Measurements from ENCODE around the gene CDC45. TPM values are rescaled to one million over a fixed set of nuclear protein-coding genes. Genes with fewer than 3 reads are reported as not detected.

The CDC45 gene, protein sequence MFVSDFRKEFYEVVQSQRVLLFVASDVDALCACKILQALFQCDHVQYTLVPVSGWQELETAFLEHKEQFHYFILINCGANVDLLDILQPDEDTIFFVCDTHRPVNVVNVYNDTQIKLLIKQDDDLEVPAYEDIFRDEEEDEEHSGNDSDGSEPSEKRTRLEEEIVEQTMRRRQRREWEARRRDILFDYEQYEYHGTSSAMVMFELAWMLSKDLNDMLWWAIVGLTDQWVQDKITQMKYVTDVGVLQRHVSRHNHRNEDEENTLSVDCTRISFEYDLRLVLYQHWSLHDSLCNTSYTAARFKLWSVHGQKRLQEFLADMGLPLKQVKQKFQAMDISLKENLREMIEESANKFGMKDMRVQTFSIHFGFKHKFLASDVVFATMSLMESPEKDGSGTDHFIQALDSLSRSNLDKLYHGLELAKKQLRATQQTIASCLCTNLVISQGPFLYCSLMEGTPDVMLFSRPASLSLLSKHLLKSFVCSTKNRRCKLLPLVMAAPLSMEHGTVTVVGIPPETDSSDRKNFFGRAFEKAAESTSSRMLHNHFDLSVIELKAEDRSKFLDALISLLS
- total RNA-seq = 1 to 10 TPM; 1.5 to 7.3 (median 4.5) TPM
- 1 to 10 TPM; 5.1 to 6.7 (median 5.6) TPM for polyA plus RNA-seq
- long read RNA-seq, donor 1, partial matches to known transcripts = 0 of 9 reads
- long read RNA-seq, donor 1, other reads (novel, unspliced or antisense) = 7 of 9 reads
- long read RNA-seq, donor 2, partial matches to known transcripts = 0 of 4 reads
- long read RNA-seq, donor 2, other reads (novel, unspliced or antisense) = 0 of 4 reads

DNA sequence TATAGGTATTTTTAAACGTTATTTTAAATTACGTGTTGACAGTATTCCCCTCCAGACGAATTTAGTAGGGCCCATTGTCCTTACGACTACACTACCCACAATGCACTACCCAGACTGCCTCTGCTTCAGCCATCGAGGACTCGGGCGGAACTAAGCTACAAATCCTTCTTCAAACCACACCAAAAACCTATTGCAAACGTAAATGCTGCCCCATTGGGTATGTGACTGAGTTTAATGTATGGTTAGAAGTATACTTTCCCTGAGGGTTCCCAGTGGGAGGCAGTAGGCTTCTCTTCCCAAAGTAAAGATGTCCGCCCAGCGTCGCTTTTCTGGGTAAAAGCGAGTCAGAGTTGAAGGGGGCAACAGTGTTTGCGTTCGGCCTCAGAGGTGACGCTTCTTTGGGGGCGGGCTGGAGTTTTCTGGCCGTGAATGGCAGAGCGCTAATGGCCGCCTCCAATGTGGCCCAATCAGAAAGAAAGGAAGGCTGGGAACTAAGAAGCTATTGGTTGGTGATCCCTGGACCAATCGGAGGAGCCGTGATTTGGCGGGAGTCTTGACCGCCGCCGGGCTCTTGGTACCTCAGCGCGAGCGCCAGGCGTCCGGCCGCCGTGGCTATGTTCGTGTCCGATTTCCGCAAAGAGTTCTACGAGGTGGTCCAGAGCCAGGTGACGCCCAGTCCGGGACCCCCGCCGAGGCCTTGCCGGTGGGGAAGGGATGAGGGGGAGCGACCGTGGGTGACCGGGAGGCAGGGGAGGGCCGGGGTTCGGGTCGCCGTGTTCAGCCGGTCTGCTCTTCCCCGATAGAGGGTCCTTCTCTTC lies at the start of gene CDC45:
TSS of gene CDC45 (plus strand) at position 566 of the 818 bp plus-strand sequence. CDS start at position 615, 49 bp downstream.
- peaks cover 0 to 32% (median 8%) of the 10 kb centered on the region in 6 donors for H3K36me3 ChIP-seq
- peak; percentile 16 to 49 (median 28) for TF ChIP-seq POLR2AphosphoS5 (IDR thresholded peaks at IDR 0.05)
- peak in 1 of 3 donors; percentile 13 for TF ChIP-seq POLR2A (IDR thresholded peaks at IDR 0.05)
- TF ChIP-seq, protein P1, sequence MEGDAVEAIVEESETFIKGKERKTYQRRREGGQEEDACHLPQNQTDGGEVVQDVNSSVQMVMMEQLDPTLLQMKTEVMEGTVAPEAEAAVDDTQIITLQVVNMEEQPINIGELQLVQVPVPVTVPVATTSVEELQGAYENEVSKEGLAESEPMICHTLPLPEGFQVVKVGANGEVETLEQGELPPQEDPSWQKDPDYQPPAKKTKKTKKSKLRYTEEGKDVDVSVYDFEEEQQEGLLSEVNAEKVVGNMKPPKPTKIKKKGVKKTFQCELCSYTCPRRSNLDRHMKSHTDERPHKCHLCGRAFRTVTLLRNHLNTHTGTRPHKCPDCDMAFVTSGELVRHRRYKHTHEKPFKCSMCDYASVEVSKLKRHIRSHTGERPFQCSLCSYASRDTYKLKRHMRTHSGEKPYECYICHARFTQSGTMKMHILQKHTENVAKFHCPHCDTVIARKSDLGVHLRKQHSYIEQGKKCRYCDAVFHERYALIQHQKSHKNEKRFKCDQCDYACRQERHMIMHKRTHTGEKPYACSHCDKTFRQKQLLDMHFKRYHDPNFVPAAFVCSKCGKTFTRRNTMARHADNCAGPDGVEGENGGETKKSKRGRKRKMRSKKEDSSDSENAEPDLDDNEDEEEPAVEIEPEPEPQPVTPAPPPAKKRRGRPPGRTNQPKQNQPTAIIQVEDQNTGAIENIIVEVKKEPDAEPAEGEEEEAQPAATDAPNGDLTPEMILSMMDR (IDR thresholded peaks at IDR 0.05 in 8 of 11, conservative IDR thresholded peaks at IDR 0.05 in 3 of 11) = peak in 2 of 11 experiments; percentile 10 to 32

DNA sequence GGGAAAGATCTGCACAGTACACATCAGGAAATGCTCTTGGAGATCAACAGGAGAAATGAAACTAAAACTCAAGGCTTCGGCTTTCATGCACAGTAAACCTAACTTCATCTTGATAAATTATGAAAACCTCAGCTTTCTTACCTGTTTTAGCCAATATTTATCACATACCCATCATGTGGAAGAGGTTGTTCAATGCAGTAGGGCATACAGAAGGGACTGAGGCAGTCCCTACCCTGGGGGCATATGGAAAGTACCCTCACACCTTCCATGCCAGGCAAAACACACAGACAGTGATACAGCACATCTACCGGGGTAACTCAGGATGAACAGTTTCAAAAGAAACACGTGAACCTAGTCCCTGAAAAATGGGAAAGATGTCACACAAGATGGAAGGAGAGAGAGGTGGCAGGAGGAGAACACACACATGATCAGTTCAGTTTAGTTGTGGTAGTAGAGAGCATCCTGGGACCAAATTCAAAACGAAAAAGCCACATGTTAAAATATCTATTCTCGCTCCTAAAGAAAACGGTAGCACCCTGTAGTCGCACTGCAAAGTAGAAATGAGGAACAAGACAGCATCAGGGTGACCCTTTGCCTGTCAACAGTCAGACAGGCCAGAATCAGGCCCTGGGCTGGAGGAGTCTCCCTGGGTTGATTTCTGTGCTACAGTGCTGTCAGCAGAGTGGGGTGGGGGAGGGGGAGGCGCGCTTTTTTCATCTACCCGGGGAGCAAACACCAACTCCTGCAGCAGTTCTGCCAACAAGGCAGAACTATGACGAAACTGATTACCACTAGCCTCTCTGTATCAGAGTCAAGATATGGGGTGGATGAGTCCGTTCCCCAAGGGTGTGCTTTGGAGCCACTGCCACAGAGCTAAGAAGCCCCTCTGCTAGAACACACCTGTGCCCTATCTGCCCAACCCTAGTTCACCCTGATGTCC lies 49.5 kb upstream of the CDC45 start:
- Histone ChIP-seq H3K4me3 (peak overlapping the region; percentile 84 to 98 (median 96)), H3K4me1 (peaks cover 21 to 86% (median 77%) of the 10 kb centered on the region in 6 donors), H3K27ac (peak overlapping the region; percentile 59 to 99 (median 96)), H3K27me3 (replicated peaks in 1 of 7) (no peaks in the 10 kb centered on the region), H3K36me3 (peaks cover 0 to 15% (median 7%) of the 10 kb centered on the region in 6 donors), H3K9me3 (no peaks in the 10 kb centered on the region)
- intact Hi-C loops (cut with DNase I; ENCODE audit: low total_unique reads) = no loop called here
- WGBS, 5 donors = 6 to 9% (median 7%) methylated on average over 11 to 12 of the region's 12 CpGs
- no peak for TF ChIP-seq POLR2A (IDR thresholded peaks at IDR 0.05)
- TF ChIP-seq POLR2AphosphoS5 (IDR thresholded peaks at IDR 0.05) = no peak
- TF ChIP-seq, protein P1 (IDR thresholded peaks at IDR 0.05 in 8 of 11, conservative IDR thresholded peaks at IDR 0.05 in 3 of 11) = no peak
- DNase-seq = no peak

More for the DNA sequence above, at the start of gene CDC45:
- DNase-seq = peak; percentile 97
- Histone ChIP-seq H3K4me1 (peaks cover 14 to 56% (median 42%) of the 10 kb centered on the region in 6 donors), H3K4me3 (peak within 1 kb of the TSS; percentile 87 to 99 (median 97)), H3K9me3 (no peaks in the 10 kb centered on the region), H3K27ac (peak within 1 kb of the TSS; percentile 97 to 99 (median 99)), H3K27me3 (replicated peaks in 1 of 7) (no peaks in the 10 kb centered on the region)
- intact Hi-C loops (cut with DNase I; ENCODE audit: low total_unique reads) = loop anchor here (10.0 kb wide), 1 partner anchor 335 kb away; the partner anchor contains the start of gene ESS2
- WGBS, 5 donors = 0% methylated on average over 34 to 50 of the region's 50 CpGs

DNA sequence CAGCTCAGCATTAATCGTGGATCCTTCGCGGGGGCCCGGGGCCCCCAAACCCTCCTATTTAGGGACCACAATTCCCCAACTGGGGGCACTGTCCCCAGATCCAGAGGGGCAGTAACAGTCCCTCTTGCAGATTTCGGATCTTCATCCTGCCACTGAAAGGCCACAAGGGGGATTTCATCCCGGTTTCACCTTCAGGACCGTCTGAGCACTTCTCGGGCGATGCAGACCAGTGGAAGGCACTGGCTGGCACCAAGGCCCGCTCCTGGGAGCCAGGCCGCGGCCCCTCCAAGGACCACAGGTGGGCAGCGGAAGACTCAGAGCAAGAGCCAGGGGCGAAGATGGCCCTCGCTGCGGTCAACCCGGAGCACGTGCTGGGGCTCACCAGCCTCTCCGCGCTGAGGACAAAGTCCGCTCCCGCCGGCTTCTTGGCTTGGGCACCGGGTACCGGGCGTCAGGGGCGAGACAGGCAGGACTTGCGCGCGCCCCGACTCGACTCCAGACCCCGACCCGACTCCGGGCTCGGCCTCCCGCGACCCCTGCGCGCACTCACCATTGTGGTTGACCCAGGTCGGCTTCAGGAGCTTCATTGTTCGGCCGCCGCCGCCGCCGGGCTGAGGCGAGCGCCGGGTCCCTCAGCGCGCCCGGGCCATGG lies 48.7 kb upstream of the CDC45 start:
- peaks cover 21 to 86% (median 74%) of the 10 kb centered on the region in 6 donors for H3K4me1 ChIP-seq
- TF ChIP-seq, protein P1 (IDR thresholded peaks at IDR 0.05 in 8 of 11, conservative IDR thresholded peaks at IDR 0.05 in 3 of 11) = no peak
- TF ChIP-seq POLR2AphosphoS5 (IDR thresholded peaks at IDR 0.05) (no peak), POLR2A (IDR thresholded peaks at IDR 0.05) (no peak)
- H3K4me3 ChIP-seq = peak overlapping the region; percentile 84 to 98 (median 96)
- H3K27ac ChIP-seq = peak overlapping the region; percentile 59 to 99 (median 96)
- 0% methylated on average over 6 to 53 of the region's 53 CpGs for WGBS, 5 donors
- intact Hi-C loops (cut with DNase I; ENCODE audit: low total_unique reads) = no loop called here
- no peaks in the 10 kb centered on the region for H3K9me3 ChIP-seq
- no peaks in the 10 kb centered on the region for H3K27me3 ChIP-seq (replicated peaks in 1 of 7)
- peak; percentile 91 for DNase-seq
- H3K36me3 ChIP-seq = peaks cover 0 to 21% (median 15%) of the 10 kb centered on the region in 6 donors
